ENCODE data around the gene KCNMB1. TPM values are rescaled to one million over a fixed set of nuclear protein-coding genes. Genes with fewer than 3 reads are reported as not detected.

KCNMB1 gene
- total RNA-seq, 1 donor from 2014 or later = 0.14 TPM

GRCh38 chr5:170390472-170390871, 1.3 kb upstream of the KCNMB1 start:
- Histone ChIP-seq H3K36me3 (ENCODE audit: insufficient read depth, low read length) (no peaks in the 10 kb centered on the region), H3K27ac (ENCODE audit: low read depth, low read length) (no peak overlapping the region), H3K4me1 (ENCODE audit: insufficient read depth, low read length) (no peaks in the 10 kb centered on the region), H3K27me3 (ENCODE audit: insufficient read depth, low read length) (peaks cover 7% of the 10 kb centered on the region), H2AFZ (ENCODE audit: low read depth, low read length) (no peak overlapping the region), H3K4me3 (ENCODE audit: insufficient read depth, low read depth, low read length) (no peak overlapping the region), H4K20me1 (ENCODE audit: insufficient read depth, low read length) (no peaks in the 10 kb centered on the region), H3K4me2 (ENCODE audit: low read length) (no peak overlapping the region), H3K79me2 (ENCODE audit: insufficient read depth, low read length) (no peaks in the 10 kb centered on the region), H3K9ac (ENCODE audit: low read length) (no peak overlapping the region), H3K9me3 (ENCODE audit: insufficient read depth, low read depth, low read length) (no peaks in the 10 kb centered on the region)
- Mint-ChIP-seq H3K27me3 (ENCODE audit: low read depth, unreplicated experiment) (peaks cover 28% of the 10 kb centered on the region), H3K4me1 (ENCODE audit: low read depth, unreplicated experiment) (peaks cover 2% of the 10 kb centered on the region), H3K27ac (ENCODE audit: unreplicated experiment) (no peak overlapping the region), H3K9me3 (ENCODE audit: unreplicated experiment) (no peaks in the 10 kb centered on the region), H3K4me3 (ENCODE audit: unreplicated experiment) (no peak overlapping the region), H3K36me3 (ENCODE audit: low read depth, unreplicated experiment) (no peaks in the 10 kb centered on the region)
- DNase-seq (ENCODE audit: low read depth) = no peak
- no peak for FAIRE-seq
- TF ChIP-seq EZH2 (IDR thresholded peaks at IDR 0.05; ENCODE audit: insufficient read depth, low read length) (no peak), CTCF (IDR thresholded peaks at IDR 0.05; ENCODE audit: insufficient read depth, low read depth, low read length) (no peak)

GRCh38 chr5:170389550-170389892, 354 bp upstream of the KCNMB1 start:
- Histone ChIP-seq H3K9me3 (ENCODE audit: insufficient read depth, low read depth, low read length) (no peaks in the 10 kb centered on the region), H3K4me2 (ENCODE audit: low read length) (no peak overlapping the region), H4K20me1 (ENCODE audit: insufficient read depth, low read length) (no peaks in the 10 kb centered on the region), H3K36me3 (ENCODE audit: insufficient read depth, low read length) (no peaks in the 10 kb centered on the region), H3K27ac (ENCODE audit: low read depth, low read length) (no peak overlapping the region), H2AFZ (ENCODE audit: low read depth, low read length) (peak overlapping the region; percentile 52), H3K4me1 (ENCODE audit: insufficient read depth, low read length) (no peaks in the 10 kb centered on the region), H3K9ac (ENCODE audit: low read length) (no peak overlapping the region), H3K27me3 (ENCODE audit: insufficient read depth, low read length) (peaks cover 7% of the 10 kb centered on the region), H3K79me2 (ENCODE audit: insufficient read depth, low read length) (no peaks in the 10 kb centered on the region), H3K4me3 (ENCODE audit: insufficient read depth, low read depth, low read length) (no peak overlapping the region)
- Mint-ChIP-seq H3K4me1 (ENCODE audit: low read depth, unreplicated experiment) (peaks cover 2% of the 10 kb centered on the region), H3K27ac (ENCODE audit: unreplicated experiment) (no peak overlapping the region), H3K4me3 (ENCODE audit: unreplicated experiment) (no peak overlapping the region), H3K27me3 (ENCODE audit: low read depth, unreplicated experiment) (peaks cover 33% of the 10 kb centered on the region), H3K9me3 (ENCODE audit: unreplicated experiment) (peaks cover 4% of the 10 kb centered on the region), H3K36me3 (ENCODE audit: low read depth, unreplicated experiment) (peaks cover 2% of the 10 kb centered on the region)
- TF ChIP-seq CTCF (IDR thresholded peaks at IDR 0.05; ENCODE audit: insufficient read depth, low read depth, low read length) (no peak), EZH2 (IDR thresholded peaks at IDR 0.05; ENCODE audit: insufficient read depth, low read length) (no peak)
- FAIRE-seq (no peak), DNase-seq (ENCODE audit: low read depth) (no peak)

GRCh38 chr5:170387775-170388639, 1.2 kb downstream of the KCNMB1 start:
- H3K36me3 Mint-ChIP-seq (ENCODE audit: low read depth, unreplicated experiment) = peaks cover 2% of the 10 kb centered on the region
- Histone ChIP-seq H3K27ac (ENCODE audit: low read depth, low read length) (no peak overlapping the region), H3K4me2 (ENCODE audit: low read length) (no peak overlapping the region), H3K36me3 (ENCODE audit: insufficient read depth, low read length) (no peaks in the 10 kb centered on the region), H3K9me3 (ENCODE audit: insufficient read depth, low read depth, low read length) (no peaks in the 10 kb centered on the region), H3K79me2 (ENCODE audit: insufficient read depth, low read length) (no peaks in the 10 kb centered on the region), H3K27me3 (ENCODE audit: insufficient read depth, low read length) (peaks cover 4% of the 10 kb centered on the region), H3K4me1 (ENCODE audit: insufficient read depth, low read length) (no peaks in the 10 kb centered on the region), H4K20me1 (ENCODE audit: insufficient read depth, low read length) (no peaks in the 10 kb centered on the region), H3K9ac (ENCODE audit: low read length) (no peak overlapping the region), H3K4me3 (ENCODE audit: insufficient read depth, low read depth, low read length) (no peak overlapping the region), H2AFZ (ENCODE audit: low read depth, low read length) (no peak overlapping the region)
- DNase-seq (ENCODE audit: low read depth) = no peak
- no peaks in the 10 kb centered on the region for H3K4me1 Mint-ChIP-seq (ENCODE audit: low read depth, unreplicated experiment)
- H3K27ac Mint-ChIP-seq (ENCODE audit: unreplicated experiment) = no peak overlapping the region
- FAIRE-seq = no peak
- TF ChIP-seq CTCF (IDR thresholded peaks at IDR 0.05; ENCODE audit: insufficient read depth, low read depth, low read length) (no peak), EZH2 (IDR thresholded peaks at IDR 0.05; ENCODE audit: insufficient read depth, low read length) (no peak)
- peaks cover 4% of the 10 kb centered on the region for H3K9me3 Mint-ChIP-seq (ENCODE audit: unreplicated experiment)
- H3K4me3 Mint-ChIP-seq (ENCODE audit: unreplicated experiment) = no peak overlapping the region
- H3K27me3 Mint-ChIP-seq (ENCODE audit: low read depth, unreplicated experiment) = peaks cover 40% of the 10 kb centered on the region

All from astrocyte (in vitro differentiated cells and primary cell).